ENCODE measurements around the gene RNF44.

RNF44 gene

GRCh38 chr5:176525677-176526076, 11.5 kb downstream of the RNF44 start:
- Histone ChIP-seq H3K9me3 (ENCODE audit: control insufficient read depth, insufficient read depth, low read length) (no peaks in the 10 kb centered on the region), H3K9ac (ENCODE audit: low read depth, low read length) (no peak overlapping the region), H3K36me3 (ENCODE audit: insufficient read depth, low read length) (no peaks in the 10 kb centered on the region; the same call in 1 of the 2 replicates), H3K4me1 (ENCODE audit: insufficient read depth, low read length) (no peaks in the 10 kb centered on the region)

- H3K36me3 ChIP-seq (ENCODE audit: insufficient read depth, low read length), result no peaks in the 10 kb centered on the region; the same call in 1 of the 2 replicates
- H3K9me3 ChIP-seq (ENCODE audit: control insufficient read depth, insufficient read depth, low read length), result no peaks in the 10 kb centered on the region
- no peaks in the 10 kb centered on the region for H3K4me1 ChIP-seq (ENCODE audit: insufficient read depth, low read length)
- H3K9ac ChIP-seq (ENCODE audit: low read depth, low read length), result no peak overlapping the region
These were observed 12.2 kb downstream of the RNF44 start for GRCh38 chr5:176524987-176525386.

GRCh38 chr5:176524138-176524537, 13.1 kb downstream of the RNF44 start:
- Histone ChIP-seq H3K9me3 (ENCODE audit: control insufficient read depth, insufficient read depth, low read length) (no peaks in the 10 kb centered on the region), H3K36me3 (ENCODE audit: insufficient read depth, low read length) (no peaks in the 10 kb centered on the region; the same call in 1 of the 2 replicates), H3K4me1 (ENCODE audit: insufficient read depth, low read length) (no peaks in the 10 kb centered on the region), H3K9ac (ENCODE audit: low read depth, low read length) (no peak overlapping the region)

GRCh38 chr5:176521699-176522263, 15.4 kb downstream of the RNF44 start:
- H3K9ac ChIP-seq (ENCODE audit: low read depth, low read length), result no peak overlapping the region
- no peaks in the 10 kb centered on the region for H3K9me3 ChIP-seq (ENCODE audit: control insufficient read depth, insufficient read depth, low read length)
- no peaks in the 10 kb centered on the region for H3K4me1 ChIP-seq (ENCODE audit: insufficient read depth, low read length)
- H3K36me3 ChIP-seq (ENCODE audit: insufficient read depth, low read length), result no peaks in the 10 kb centered on the region; the same call in 1 of the 2 replicates

GRCh38 chr5:176521286-176521685, 15.9 kb downstream of the RNF44 start:
- H3K9ac ChIP-seq (ENCODE audit: low read depth, low read length), result no peak overlapping the region
- no peaks in the 10 kb centered on the region for H3K9me3 ChIP-seq (ENCODE audit: control insufficient read depth, insufficient read depth, low read length)
- no peaks in the 10 kb centered on the region; the same call in 1 of the 2 replicates for H3K36me3 ChIP-seq (ENCODE audit: insufficient read depth, low read length)
- H3K4me1 ChIP-seq (ENCODE audit: insufficient read depth, low read length), result no peaks in the 10 kb centered on the region

GRCh38 chr5:176519810-176520720, 17.1 kb downstream of the RNF44 start:
- no peaks in the 10 kb centered on the region for H3K9me3 ChIP-seq (ENCODE audit: control insufficient read depth, insufficient read depth, low read length)
- H3K4me1 ChIP-seq (ENCODE audit: insufficient read depth, low read length), result no peaks in the 10 kb centered on the region
- H3K9ac ChIP-seq (ENCODE audit: low read depth, low read length), result no peak overlapping the region
- no peaks in the 10 kb centered on the region for H3K36me3 ChIP-seq (ENCODE audit: insufficient read depth, low read length)

- Histone ChIP-seq H3K36me3 (ENCODE audit: insufficient read depth, low read length) (no peaks in the 10 kb centered on the region), H3K9ac (ENCODE audit: low read depth, low read length) (no peak overlapping the region), H3K9me3 (ENCODE audit: control insufficient read depth, insufficient read depth, low read length) (no peaks in the 10 kb centered on the region), H3K4me1 (ENCODE audit: insufficient read depth, low read length) (no peaks in the 10 kb centered on the region)
These were observed 20.0 kb downstream of the RNF44 start for GRCh38 chr5:176517053-176517661.

GRCh38 chr5:176515396-176515795, 21.8 kb downstream of the RNF44 start:
- Histone ChIP-seq H3K4me1 (ENCODE audit: insufficient read depth, low read length) (no peaks in the 10 kb centered on the region), H3K36me3 (ENCODE audit: insufficient read depth, low read length) (no peaks in the 10 kb centered on the region), H3K9me3 (ENCODE audit: control insufficient read depth, insufficient read depth, low read length) (no peaks in the 10 kb centered on the region), H3K9ac (ENCODE audit: low read depth, low read length) (no peak overlapping the region)

- no peak overlapping the region for H3K9ac ChIP-seq (ENCODE audit: low read depth, low read length)
- peaks cover 6% of the 10 kb centered on the region; the same call in 1 of the 2 replicates for H3K36me3 ChIP-seq (ENCODE audit: insufficient read depth, low read length)
- no peaks in the 10 kb centered on the region for H3K4me1 ChIP-seq (ENCODE audit: insufficient read depth, low read length)
- H3K9me3 ChIP-seq (ENCODE audit: control insufficient read depth, insufficient read depth, low read length), result no peaks in the 10 kb centered on the region
These were observed 22.8 kb downstream of the RNF44 start for GRCh38 chr5:176514244-176514950.

- Histone ChIP-seq H3K9me3 (ENCODE audit: control insufficient read depth, insufficient read depth, low read length) (no peaks in the 10 kb centered on the region), H3K9ac (ENCODE audit: low read depth, low read length) (no peak overlapping the region), H3K4me1 (ENCODE audit: insufficient read depth, low read length) (no peaks in the 10 kb centered on the region), H3K36me3 (ENCODE audit: insufficient read depth, low read length) (peaks cover 6% of the 10 kb centered on the region; the same call in 1 of the 2 replicates)
These were observed 23.4 kb downstream of the RNF44 start for GRCh38 chr5:176513788-176514187.

GRCh38 chr5:176508603-176509002, 28.6 kb downstream of the RNF44 start:
- H3K4me1 ChIP-seq (ENCODE audit: insufficient read depth, low read length), result no peaks in the 10 kb centered on the region

GRCh38 chr5:176507911-176508310, 29.3 kb downstream of the RNF44 start:
- no peak overlapping the region for H3K9ac ChIP-seq (ENCODE audit: low read depth, low read length)
- peaks cover 25% of the 10 kb centered on the region; the same call in 1 of the 2 replicates for H3K36me3 ChIP-seq (ENCODE audit: insufficient read depth, low read length)
- H3K4me1 ChIP-seq (ENCODE audit: insufficient read depth, low read length), result no peaks in the 10 kb centered on the region
- H3K9me3 ChIP-seq (ENCODE audit: control insufficient read depth, insufficient read depth, low read length), result no peaks in the 10 kb centered on the region

More at GRCh38 chr5:176508603-176509002, 28.6 kb downstream of the RNF44 start:
- H3K9ac ChIP-seq (ENCODE audit: low read depth, low read length), result no peak overlapping the region
- no peaks in the 10 kb centered on the region for H3K9me3 ChIP-seq (ENCODE audit: control insufficient read depth, insufficient read depth, low read length)
- peaks cover 22% of the 10 kb centered on the region; the same call in 1 of the 2 replicates for H3K36me3 ChIP-seq (ENCODE audit: insufficient read depth, low read length)

GRCh38 chr5:176503496-176503895, 33.7 kb downstream of the RNF44 start:
- no peaks in the 10 kb centered on the region for H3K9me3 ChIP-seq (ENCODE audit: control insufficient read depth, insufficient read depth, low read length)
- H3K4me1 ChIP-seq (ENCODE audit: insufficient read depth, low read length), result no peaks in the 10 kb centered on the region
- no peak overlapping the region for H3K9ac ChIP-seq (ENCODE audit: low read depth, low read length)
- peaks cover 27% of the 10 kb centered on the region for H3K36me3 ChIP-seq (ENCODE audit: insufficient read depth, low read length)

GRCh38 chr5:176501333-176501732, 35.9 kb downstream of the RNF44 start:
- no peaks in the 10 kb centered on the region for H3K9me3 ChIP-seq (ENCODE audit: control insufficient read depth, insufficient read depth, low read length)
- H3K36me3 ChIP-seq (ENCODE audit: insufficient read depth, low read length), result peaks cover 23% of the 10 kb centered on the region
- H3K4me1 ChIP-seq (ENCODE audit: insufficient read depth, low read length), result no peaks in the 10 kb centered on the region
- no peak overlapping the region for H3K9ac ChIP-seq (ENCODE audit: low read depth, low read length)
